IMR-90 (cell line): Measurements from ENCODE around the gene OOSP3. TPM values are rescaled to one million over a fixed set of nuclear protein-coding genes. Genes with fewer than 3 reads are reported as not detected.

ENCODE experiments used
- ATAC-seq: fragments of 200-7000 bp; cut with Tn5 transposase; 2 replicates; pipeline ENCODE4 v1.9.1; 2020; ENCODE audit warnings: low read depth, mild to moderate bottlenecking, moderate library complexity
- BruUV-seq: library from RNA; stranded (reverse); fragments of 400-500 nt; replicated peaks from 2 replicates; lab custom pipeline; 2021; lab: Mats Ljungman, UMichigan
- CTCF ChIA-PET: fragments of 300-600 bp; formaldehyde crosslinking; extraction: SDS; loops from one replicate; lab custom pipeline; 2021; ENCODE audit warnings: antibody characterized with exemption; lab: Yijun Ruan, JAX
- POLR2A ChIA-PET: fragments of 300-600 bp; sonication (Branson Sonifier 250); formaldehyde crosslinking; loops from one replicate; lab custom pipeline; 2022; ENCODE audit warnings: antibody characterized with exemption; ENCODE audit not compliant: unreplicated experiment; lab: Charles Lee
- DNase-seq: peaks from one replicate; pipeline ENCODE4 v3.0.0; 2013
- H2AFZ ChIP-seq: replicated peaks from 2 replicates; pipeline ENCODE3; 2013; ENCODE audit warnings: low read length, mild to moderate bottlenecking; ENCODE audit not compliant: poor library complexity
- H2AK5ac ChIP-seq: 2 replicates; pipeline ENCODE4 v1.6.1; 2013; ENCODE audit warnings: low read depth, low read length, inconsistent platforms
- H2AK9ac ChIP-seq: replicated peaks from 2 replicates; pipeline ENCODE3; 2013; ENCODE audit warnings: mild to moderate bottlenecking, low read depth, low read length, moderate library complexity; ENCODE audit not compliant: poor library complexity
- H2BK120ac ChIP-seq: 2 replicates; pipeline ENCODE4 v1.6.1; 2013; ENCODE audit warnings: low read depth, low read length, inconsistent platforms
- H2BK15ac ChIP-seq: 3 replicates; pipeline ENCODE4 v1.6.1; 2013; ENCODE audit warnings: low read depth, low read length, inconsistent platforms
- H2BK20ac ChIP-seq: 2 replicates; pipeline ENCODE4 v1.6.1; 2013; ENCODE audit warnings: low read depth, mild to moderate bottlenecking, inconsistent platforms, low read length, moderate library complexity
- H2BK5ac ChIP-seq: 2 replicates; pipeline ENCODE4 v1.6.1; 2013; ENCODE audit warnings: mild to moderate bottlenecking, low read depth, low read length, inconsistent platforms; ENCODE audit not compliant: poor library complexity, severe bottlenecking
- H3K14ac ChIP-seq: replicated peaks from 2 replicates; pipeline ENCODE4 v1.6.1; 2013; ENCODE audit warnings: low read depth, low read length, inconsistent platforms
- H3K18ac ChIP-seq: 2 replicates; pipeline ENCODE4 v1.6.1; 2013; ENCODE audit warnings: low read depth, low read length, control low read depth
- H3K23ac ChIP-seq: 2 replicates; pipeline ENCODE4 v1.6.1; 2013; ENCODE audit warnings: low read depth, low read length, inconsistent platforms
- H3K27ac ChIP-seq: 2 replicates; pipeline ENCODE4 v1.5.1; 2013; ENCODE audit warnings: mild to moderate bottlenecking, control low read depth, low read length; ENCODE audit not compliant: insufficient read depth
- H3K27me3 ChIP-seq: 2 replicates; pipeline ENCODE4 v1.6.1; 2013; ENCODE audit warnings: low read length; ENCODE audit not compliant: control insufficient read depth, insufficient read depth
- H3K36me3 ChIP-seq: 2 replicates; pipeline ENCODE4 v1.6.1; 2013; ENCODE audit warnings: low read length, mixed read lengths; ENCODE audit not compliant: control insufficient read depth, insufficient read depth
- H3K4ac ChIP-seq: 2 replicates; pipeline ENCODE4 v1.6.1; 2013; ENCODE audit warnings: low read depth, low read length, inconsistent platforms
- H3K4me1 ChIP-seq: 2 replicates; pipeline ENCODE4 v1.6.1; 2013; ENCODE audit warnings: low read length, mixed read lengths; ENCODE audit not compliant: control insufficient read depth, insufficient read depth
- H3K4me2 ChIP-seq: 2 replicates; pipeline ENCODE4 v1.6.1; 2013; ENCODE audit warnings: low read depth, mild to moderate bottlenecking, control low read depth, low read length, moderate library complexity
- H3K4me3 ChIP-seq: 2 replicates; pipeline ENCODE4 v1.5.1; 2013; ENCODE audit warnings: low read depth, mild to moderate bottlenecking, control low read depth, low read length, moderate library complexity; ENCODE audit not compliant: insufficient read depth
- H3K56ac ChIP-seq: 2 replicates; pipeline ENCODE4 v1.6.1; 2013; ENCODE audit warnings: low read length, inconsistent platforms; ENCODE audit not compliant: insufficient read depth; ENCODE audit errors: extremely low read depth
- H3K79me1 ChIP-seq, 2 experiments: 2 replicates each; pipeline ENCODE4 v1.6.1; 2013; ENCODE audit warnings: low read length in 2 of 2, inconsistent platforms in 1 of 2, low read depth in 1 of 2
- H3K9ac ChIP-seq: 2 replicates; pipeline ENCODE4 v1.6.1; 2013; ENCODE audit warnings: low read depth, low read length, control low read depth
- H3K9me1 ChIP-seq: 2 replicates; pipeline ENCODE4 v1.6.1; 2013; ENCODE audit warnings: low read length, inconsistent platforms; ENCODE audit not compliant: insufficient read depth
- H3K9me3 ChIP-seq: 2 replicates; pipeline ENCODE4 v1.6.1; 2013; ENCODE audit warnings: low read length; ENCODE audit not compliant: control insufficient read depth, insufficient read depth
- H4K20me1 ChIP-seq: 2 replicates; pipeline ENCODE4 v1.6.1; 2013; ENCODE audit warnings: low read length, inconsistent platforms; ENCODE audit not compliant: insufficient read depth
- H4K5ac ChIP-seq: 2 replicates; pipeline ENCODE4 v1.6.1; 2013; ENCODE audit warnings: mild to moderate bottlenecking, low read depth, low read length, control low read depth
- H4K8ac ChIP-seq, 2 experiments: 2 replicates each; pipeline ENCODE4 v1.6.1; 2013; ENCODE audit warnings: low read depth in 2 of 2, low read length in 2 of 2, control low read depth in 1 of 2, inconsistent platforms in 1 of 2
- H4K91ac ChIP-seq: 2 replicates; pipeline ENCODE4 v1.6.1; 2013; ENCODE audit warnings: low read depth, low read length, inconsistent platforms; ENCODE audit not compliant: insufficient read depth
- CEBPB ChIP-seq: IDR thresholded peaks from 2 replicates; pipeline ENCODE4 v1.6.1; 2012; ENCODE audit warnings: low read depth, low read length, improper control_type of control experiment
- CHD1 ChIP-seq: IDR thresholded peaks from 2 replicates; pipeline ENCODE4 v1.6.1; 2012; ENCODE audit warnings: low read depth, low read length, improper control_type of control experiment
- FOS ChIP-seq: fragments of 150-350 bp; IDR thresholded peaks from 2 replicates; pipeline ENCODE4 v1.6.1; 2016; ENCODE audit warnings: low read depth, low read length
- MXI1 ChIP-seq: IDR thresholded peaks from 2 replicates; pipeline ENCODE4 v1.6.1; 2012; ENCODE audit warnings: low read depth, mild to moderate bottlenecking, low read length, moderate library complexity, borderline replicate concordance
- POLR2A ChIP-seq: IDR thresholded peaks from 2 replicates; pipeline ENCODE4 v1.6.1; 2012; ENCODE audit warnings: mild to moderate bottlenecking, low read depth, low read length
- RAD21 ChIP-seq: IDR thresholded peaks from 2 replicates; pipeline ENCODE4 v1.6.1; 2012; ENCODE audit warnings: low read length, improper control_type of control experiment
- RCOR1 ChIP-seq: IDR thresholded peaks from 2 replicates; pipeline ENCODE4 v1.6.1; 2012; ENCODE audit warnings: mild to moderate bottlenecking, low read length, improper control_type of control experiment; ENCODE audit not compliant: insufficient replicate concordance
- RFX5 ChIP-seq: IDR thresholded peaks from 2 replicates; pipeline ENCODE4 v1.8.0; 2012; ENCODE audit warnings: low read depth, mild to moderate bottlenecking, low read length, moderate library complexity
- SMC3 ChIP-seq: fragments of 150-350 bp; IDR thresholded peaks from 2 replicates; pipeline ENCODE4 v1.6.1; 2016; ENCODE audit warnings: low read depth, mild to moderate bottlenecking, antibody characterized with exemption, low read length, moderate library complexity
- WGBS, 2 experiments: methylation state at CpG; one replicate each; pipeline versions ENCODE4 v1.1.5 to v1.1.7; 2013; ENCODE audit warnings: missing lambda C conversion rate in 2 of 2; ENCODE audit not compliant: insufficient read length in 1 of 2; ENCODE audit errors: extremely low coverage in 2 of 2; 5-methylcytosine and 5-hydroxymethylcytosine counted together
- dilution Hi-C: fragments of 300-500 bp; cut with HindIII; formaldehyde crosslinking; loops from one replicate; pipeline ENCODE4 v1.14.3; 2018; ENCODE audit warnings: low sequenced_read_pairs; ENCODE audit not compliant: unreplicated experiment
- in situ Hi-C: fragments of 300-500 bp; cut with MboI; formaldehyde crosslinking; loops from 3 replicates; pipeline ENCODE4 v1.14.3; 2019; ENCODE audit warnings: low sequenced_read_pairs, inconsistent platforms, mixed read lengths
- intact Hi-C: fragments of 100-400 bp; cut with micrococcal nuclease; formaldehyde crosslinking; loops from 2 replicates; pipeline ENCODE4 v1.10.0; 2022
- polyA plus RNA-seq, 3 experiments: library from polyadenylated mRNA; depleted of rRNA; stranded (reverse); fragments of >200 nt; gene quantifications; 2 replicates each; pipeline ENCODE4 v1.2.3, GENCODE V29; 2012; ENCODE audit warnings: low replicate concordance in 1 of 3
- total RNA-seq: library from RNA; depleted of rRNA; stranded (reverse); fragments of >200 nt; gene quantifications from 2 replicates; pipeline ENCODE4 v1.2.3, GENCODE V29; 2012
- TF ChIP-seq, protein P1 (sequence below): conservative IDR thresholded peaks from 2 replicates; pipeline ENCODE4 v1.5.1; 2012; ENCODE audit warnings: mild to moderate bottlenecking, low read depth, low read length, improper control_type of control experiment
- TF ChIP-seq, protein P2 (sequence below): fragments of 150-350 bp; IDR thresholded peaks from 2 replicates; pipeline ENCODE4 v1.6.1; 2016; ENCODE audit warnings: low read depth, mild to moderate bottlenecking, low read length, moderate library complexity, borderline replicate concordance

Gene OOSP3
- total and polyA plus RNA-seq, 2 of the 4 experiments (the other 2 are of a cell fraction) = not detected

DNA sequence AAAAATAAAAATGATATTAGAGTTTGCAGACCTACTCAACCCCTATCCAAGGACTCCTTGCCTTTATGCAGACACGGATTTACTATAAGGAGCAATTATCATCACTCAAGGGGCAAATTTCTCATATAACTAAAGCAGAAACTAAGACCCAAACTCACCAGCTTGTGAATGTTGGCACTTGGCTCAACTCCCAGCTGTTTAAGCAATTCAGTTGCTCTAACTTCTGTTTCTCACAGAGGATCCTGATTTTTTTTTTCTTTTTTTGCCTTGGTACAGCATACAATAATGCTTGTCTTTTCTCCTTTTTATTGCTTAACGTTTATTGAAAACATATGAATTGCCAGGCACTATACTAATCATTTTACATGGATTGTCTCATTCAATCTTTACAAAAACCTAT, 23.7 kb upstream of the OOSP3 start:
- no peak overlapping the region for H3K56ac ChIP-seq
- H3K14ac ChIP-seq = no peak overlapping the region
- no peak overlapping the region for H4K8ac ChIP-seq
- no peaks in the 10 kb centered on the region for H3K4me1 ChIP-seq
- no peaks in the 10 kb centered on the region for H4K20me1 ChIP-seq
- H2BK5ac ChIP-seq = no peak overlapping the region
- H3K9me3 ChIP-seq = no peaks in the 10 kb centered on the region
- H2AFZ ChIP-seq = no peak overlapping the region
- no peak overlapping the region for H3K9ac ChIP-seq
- no peak overlapping the region for H3K18ac ChIP-seq
- 17% methylated on average over 1 of the region's 2 CpGs; no CpG with 5 or more reads in 1 of the 2 experiments for WGBS, 2 experiments
- H3K4me2 ChIP-seq = no peak overlapping the region
- no peak overlapping the region for H2BK20ac ChIP-seq
- CTCF ChIA-PET = no interaction called here
- no TSS peak for BruUV-seq
- H3K27me3 ChIP-seq = no peaks in the 10 kb centered on the region
- intact Hi-C loops = no loop called here
- H3K9me1 ChIP-seq = no peaks in the 10 kb centered on the region
- H3K27ac ChIP-seq = no peak overlapping the region
- H3K4ac ChIP-seq = no peak overlapping the region
- in situ Hi-C loops = no loop called here
- H3K79me1 ChIP-seq = no peaks in the 10 kb centered on the region
- dilution Hi-C loops = no loop called here
- no peaks in the 10 kb centered on the region for H3K36me3 ChIP-seq
- no peak overlapping the region for H3K4me3 ChIP-seq
- H4K91ac ChIP-seq = no peak overlapping the region
- ATAC-seq (no peak), DNase-seq (no peak)
- H2AK5ac ChIP-seq = no peak overlapping the region
- H2AK9ac ChIP-seq = no peak overlapping the region
- H4K5ac ChIP-seq = no peak overlapping the region
- POLR2A ChIA-PET = no interaction called here
- TF ChIP-seq, protein P1, sequence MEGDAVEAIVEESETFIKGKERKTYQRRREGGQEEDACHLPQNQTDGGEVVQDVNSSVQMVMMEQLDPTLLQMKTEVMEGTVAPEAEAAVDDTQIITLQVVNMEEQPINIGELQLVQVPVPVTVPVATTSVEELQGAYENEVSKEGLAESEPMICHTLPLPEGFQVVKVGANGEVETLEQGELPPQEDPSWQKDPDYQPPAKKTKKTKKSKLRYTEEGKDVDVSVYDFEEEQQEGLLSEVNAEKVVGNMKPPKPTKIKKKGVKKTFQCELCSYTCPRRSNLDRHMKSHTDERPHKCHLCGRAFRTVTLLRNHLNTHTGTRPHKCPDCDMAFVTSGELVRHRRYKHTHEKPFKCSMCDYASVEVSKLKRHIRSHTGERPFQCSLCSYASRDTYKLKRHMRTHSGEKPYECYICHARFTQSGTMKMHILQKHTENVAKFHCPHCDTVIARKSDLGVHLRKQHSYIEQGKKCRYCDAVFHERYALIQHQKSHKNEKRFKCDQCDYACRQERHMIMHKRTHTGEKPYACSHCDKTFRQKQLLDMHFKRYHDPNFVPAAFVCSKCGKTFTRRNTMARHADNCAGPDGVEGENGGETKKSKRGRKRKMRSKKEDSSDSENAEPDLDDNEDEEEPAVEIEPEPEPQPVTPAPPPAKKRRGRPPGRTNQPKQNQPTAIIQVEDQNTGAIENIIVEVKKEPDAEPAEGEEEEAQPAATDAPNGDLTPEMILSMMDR = no peak
- no peak for TF ChIP-seq RFX5
- TF ChIP-seq RCOR1 = no peak
- no peak for TF ChIP-seq SMC3
- TF ChIP-seq, protein P2, sequence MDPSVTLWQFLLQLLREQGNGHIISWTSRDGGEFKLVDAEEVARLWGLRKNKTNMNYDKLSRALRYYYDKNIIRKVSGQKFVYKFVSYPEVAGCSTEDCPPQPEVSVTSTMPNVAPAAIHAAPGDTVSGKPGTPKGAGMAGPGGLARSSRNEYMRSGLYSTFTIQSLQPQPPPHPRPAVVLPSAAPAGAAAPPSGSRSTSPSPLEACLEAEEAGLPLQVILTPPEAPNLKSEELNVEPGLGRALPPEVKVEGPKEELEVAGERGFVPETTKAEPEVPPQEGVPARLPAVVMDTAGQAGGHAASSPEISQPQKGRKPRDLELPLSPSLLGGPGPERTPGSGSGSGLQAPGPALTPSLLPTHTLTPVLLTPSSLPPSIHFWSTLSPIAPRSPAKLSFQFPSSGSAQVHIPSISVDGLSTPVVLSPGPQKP = no peak
- no peak for TF ChIP-seq POLR2A
- no peak for TF ChIP-seq FOS
- TF ChIP-seq CEBPB = no peak
- TF ChIP-seq RAD21 = no peak
- TF ChIP-seq MXI1 = no peak
- TF ChIP-seq CHD1 = no peak
- H3K23ac ChIP-seq = no peak overlapping the region
- H2BK120ac ChIP-seq = no peak overlapping the region
- no peak overlapping the region for H2BK15ac ChIP-seq
